SK-N-SH (cell line): Measurements from ENCODE around the gene RAE1. TPM values are rescaled to one million over a fixed set of nuclear protein-coding genes. Genes with fewer than 3 reads are reported as not detected.

Experiments
- CTCF ChIA-PET: fragments of 300-600, 350-600 bp; formaldehyde crosslinking; extraction: SDS; loops from one replicate; lab custom pipeline; 2021; lab: Yijun Ruan, JAX
- POLR2A ChIA-PET: fragments of 350-600 bp; sonication (Branson Sonifier 250); formaldehyde crosslinking; extraction: SDS; loops from one replicate; lab custom pipeline; 2020; ENCODE audit warnings: antibody characterized with exemption, inconsistent platforms; lab: Yijun Ruan, JAX
- DNase-seq: peaks from one replicate; pipeline ENCODE4 v3.0.0; 2012
- H2AFZ ChIP-seq: fragments of 200-600 bp; sonication (generic); 2 replicates; pipeline ENCODE4 v1.8.1; 2016; ENCODE audit warnings: antibody characterized with exemption, mild to moderate bottlenecking, low read depth
- H3F3A ChIP-seq: fragments of 200-600 bp; sonication (generic); replicated peaks from 2 replicates; pipeline ENCODE3; 2016; ENCODE audit warnings: antibody characterized with exemption, mild to moderate bottlenecking; ENCODE audit not compliant: insufficient read depth
- H3K27ac ChIP-seq, 2 experiments: fragments of 200-500 bp in 1 of 2; fragments of 200-600 bp in 1 of 2; sonication (Bioruptor generic) in 1 of 2; sonication (generic), shearing (Covaris generic) in 1 of 2; 2 replicates each; pipeline versions ENCODE4 v1.5.1 to v1.6.1; 2014 to 2016; ENCODE audit warnings: low read depth in 2 of 2, inconsistent platforms in 1 of 2, low read length in 1 of 2, mild to moderate bottlenecking in 1 of 2, mixed read lengths in 1 of 2
- H3K27me3 ChIP-seq: fragments of 200-600 bp; sonication (generic), shearing (Covaris generic); 2 replicates; pipeline ENCODE4 v1.6.1; 2016; ENCODE audit warnings: mixed run types; ENCODE audit not compliant: insufficient read depth
- H3K36me3 ChIP-seq, 2 experiments: fragments of 200-500 bp in 1 of 2; fragments of 200-600 bp in 1 of 2; sonication (Bioruptor generic) in 1 of 2; sonication (generic) in 1 of 2; replicated peaks in 1 of 2; 2 replicates each; pipeline versions ENCODE3 to v1.5.1; 2014 to 2016; ENCODE audit warnings: low read length in 1 of 2, mild to moderate bottlenecking in 1 of 2; ENCODE audit not compliant: insufficient read depth in 2 of 2, control insufficient read depth in 1 of 2
- H3K4me1 ChIP-seq, 2 experiments: fragments of 200-500 bp in 1 of 2; fragments of 200-600 bp in 1 of 2; sonication (Bioruptor generic) in 1 of 2; sonication (generic), shearing (Covaris generic) in 1 of 2; 2 replicates each; pipeline versions ENCODE4 v1.5.1 to v1.6.1; 2014 to 2016; ENCODE audit warnings: low read depth in 1 of 2, low read length in 1 of 2, mixed run types in 1 of 2; ENCODE audit not compliant: insufficient read depth in 2 of 2, control insufficient read depth in 1 of 2
- H3K4me2 ChIP-seq: fragments of 200-600 bp; sonication (generic), shearing (Covaris generic); 2 replicates; pipeline ENCODE4 v1.6.1; 2017; ENCODE audit warnings: mixed run types
- H3K4me3 ChIP-seq, 2 experiments: fragments of 200-500 bp in 1 of 2; fragments of 200-600 bp in 1 of 2; sonication (Bioruptor generic) in 1 of 2; sonication (generic), shearing (Covaris generic) in 1 of 2; 2 replicates each; pipeline versions ENCODE4 v1.5.1 to v1.8.1; 2014 to 2016; ENCODE audit warnings: low read depth in 2 of 2, inconsistent platforms in 1 of 2, low read length in 1 of 2, mild to moderate bottlenecking in 1 of 2, mixed read lengths in 1 of 2, moderate library complexity in 1 of 2
- H3K79me2 ChIP-seq: fragments of 200-600 bp; sonication (generic); 2 replicates; pipeline ENCODE4 v1.8.1; 2017; ENCODE audit warnings: mild to moderate bottlenecking; ENCODE audit not compliant: insufficient read depth
- H3K9ac ChIP-seq: fragments of 200-600 bp; sonication (generic); 2 replicates; pipeline ENCODE4 v1.6.1; 2017; ENCODE audit warnings: mixed run types
- H3K9me2 ChIP-seq: fragments of 200-600 bp; sonication (generic); 2 replicates; pipeline ENCODE4 v1.6.1; 2017; ENCODE audit warnings: mixed run types
- H3K9me3 ChIP-seq: fragments of 200-600 bp; sonication (generic); 2 replicates; pipeline ENCODE4 v1.6.1; 2017; ENCODE audit warnings: mixed run types, mild to moderate bottlenecking, moderate library complexity
- H4K20me1 ChIP-seq: fragments of 200-600 bp; sonication (generic); 2 replicates; pipeline ENCODE4 v1.6.1; 2017; ENCODE audit warnings: mild to moderate bottlenecking, mixed run types; ENCODE audit not compliant: insufficient read depth
- ELF1 ChIP-seq: IDR thresholded peaks from 2 replicates; pipeline ENCODE4 v1.4.0; 2012
- EP300 ChIP-seq, 2 experiments: IDR thresholded peaks; 2 replicates each; pipeline versions ENCODE4 v1.4.0 to v1.6.1; 2012; ENCODE audit warnings: borderline replicate concordance in 1 of 2, low read depth in 1 of 2, low read length in 1 of 2
- EZH2phosphoT487 ChIP-seq: fragments of 200-600 bp; sonication (generic); IDR thresholded peaks from 2 replicates; pipeline ENCODE4 v1.6.1; 2017; ENCODE audit warnings: low read depth, mixed run types, mild to moderate bottlenecking, antibody characterized with exemption, moderate library complexity, borderline replicate concordance
- FOSL2 ChIP-seq: IDR thresholded peaks from 2 replicates; pipeline ENCODE4 v1.4.0; 2012; ENCODE audit warnings: low read depth, mild to moderate bottlenecking, moderate library complexity, borderline replicate concordance
- FOXJ3 ChIP-seq: sonication (generic); formaldehyde crosslinking; IDR thresholded peaks from 2 replicates; pipeline ENCODE4 v1.5.1; 2020; ENCODE audit warnings: mild to moderate bottlenecking, missing genetic modification reagents
- GABPA ChIP-seq: IDR thresholded peaks from 2 replicates; pipeline ENCODE4 v1.4.0; 2012; ENCODE audit warnings: low read depth, mild to moderate bottlenecking
- NFIC ChIP-seq: IDR thresholded peaks from 2 replicates; pipeline ENCODE4 v1.4.0; 2012; ENCODE audit warnings: borderline replicate concordance
- NRF1 ChIP-seq: IDR thresholded peaks from 2 replicates; pipeline ENCODE4 v1.6.1; 2012; ENCODE audit warnings: low read depth, mild to moderate bottlenecking, low read length
- POLR2AphosphoS5 ChIP-seq: IDR thresholded peaks from 2 replicates; pipeline ENCODE4 v1.6.1; 2012; ENCODE audit warnings: low read depth, low read length
- RAD21 ChIP-seq: IDR thresholded peaks from 2 replicates; pipeline ENCODE4 v1.6.1; 2012; ENCODE audit warnings: mild to moderate bottlenecking, low read length
- RCOR1 ChIP-seq: fragments of 150-350 bp; IDR thresholded peaks from 2 replicates; pipeline ENCODE4 v1.6.1; 2017; ENCODE audit warnings: antibody characterized with exemption, low read length
- RXRA ChIP-seq: IDR thresholded peaks from 2 replicates; pipeline ENCODE4 v1.4.0; 2012; ENCODE audit warnings: low read depth, mild to moderate bottlenecking, borderline replicate concordance
- SIN3A ChIP-seq: IDR thresholded peaks from 2 replicates; pipeline ENCODE4 v1.6.1; 2012; ENCODE audit warnings: low read depth, mild to moderate bottlenecking, low read length, moderate library complexity, borderline replicate concordance
- TAF1 ChIP-seq: IDR thresholded peaks from 2 replicates; pipeline ENCODE4 v1.6.1; 2012; ENCODE audit warnings: low read depth, mild to moderate bottlenecking, low read length, moderate library complexity, borderline replicate concordance
- TEAD4 ChIP-seq: IDR thresholded peaks from 2 replicates; pipeline ENCODE4 v1.4.0; 2012; ENCODE audit warnings: mild to moderate bottlenecking, borderline replicate concordance; ENCODE audit not compliant: insufficient read depth
- WGBS: methylation state at CpG from one replicate; pipeline ENCODE4 v1.1.6; 2017; ENCODE audit warnings: low lambda C conversion rate; 5-methylcytosine and 5-hydroxymethylcytosine counted together
- polyA plus RNA-seq, 3 experiments: library from polyadenylated mRNA; depleted of rRNA; stranded (reverse); fragments of >200 nt; gene quantifications; 2 replicates each; pipeline ENCODE4 v1.2.3, GENCODE V29; 2012
- TF ChIP-seq, protein P1 (sequence below): IDR thresholded peaks from 2 replicates; pipeline ENCODE4 v1.4.0; 2012; ENCODE audit warnings: low read depth, borderline replicate concordance
- TF ChIP-seq, protein P2 (sequence below): fragments of 150-350 bp; IDR thresholded peaks from 2 replicates; pipeline ENCODE4 v1.6.1; 2016; ENCODE audit warnings: mild to moderate bottlenecking, low read depth, low read length
- TF ChIP-seq, protein P3 (sequence below): IDR thresholded peaks from 2 replicates; pipeline ENCODE4 v1.6.1; 2012; ENCODE audit warnings: mild to moderate bottlenecking, low read depth, low read length, moderate library complexity
- TF ChIP-seq, protein P4 (sequence below): IDR thresholded peaks from 2 replicates; pipeline ENCODE4 v1.4.0; 2012; ENCODE audit warnings: low read depth

RAE1 gene
- polyA plus RNA-seq, 1 of the 3 experiments (the other 2 are of a cell fraction), result 82.4 TPM

DNA sequence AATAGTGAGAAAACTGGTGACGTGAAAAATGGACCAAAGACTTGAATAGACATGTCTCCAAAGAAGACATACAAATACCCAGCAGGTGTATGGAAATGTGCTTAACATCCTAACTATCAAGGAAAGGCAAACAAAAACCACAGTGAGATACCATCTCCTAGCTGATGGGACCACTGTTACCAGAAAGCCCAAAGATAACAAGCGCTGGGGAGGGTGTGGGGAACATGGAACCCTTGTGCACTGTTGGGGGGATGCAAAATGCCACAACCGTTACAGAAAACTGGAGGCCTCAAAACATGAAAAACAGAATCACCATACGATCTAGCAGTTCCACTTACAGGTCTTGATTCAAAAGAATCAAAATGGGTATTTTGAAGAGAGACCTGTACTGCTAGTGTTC, 20.3 kb downstream of the RAE1 start:
- ChIA-PET POLR2A (no interaction called here), CTCF (interaction anchor here (2.1 kb wide), 1 partner anchor 124 kb away, joined by 8 read pairs; no protein-coding TSS in a partner anchor)
- Histone ChIP-seq H3K9ac (no peak overlapping the region), H3K79me2 (no peaks in the 10 kb centered on the region), H3K4me1 (no peaks in the 10 kb centered on the region), H3K9me2 (no peaks in the 10 kb centered on the region), H3K36me3 (peaks cover 47 to 88% of the 10 kb centered on the region in 2 experiments), H2AFZ (no peak overlapping the region), H3K4me3 (no peak overlapping the region), H3K9me3 (no peaks in the 10 kb centered on the region), H4K20me1 (no peaks in the 10 kb centered on the region), H3K27me3 (no peaks in the 10 kb centered on the region), H3F3A (no peaks in the 10 kb centered on the region), H3K27ac (no peak overlapping the region), H3K4me2 (no peak overlapping the region)
- no peak for DNase-seq
- TF ChIP-seq FOSL2 (no peak), GABPA (no peak), TAF1 (no peak), RCOR1 (no peak), RXRA (no peak), POLR2AphosphoS5 (no peak), FOXJ3 (CRISPR knock-in tag) (no peak), ELF1 (no peak), EP300 (IDR thresholded peaks at IDR 0.05; ENCODE audit: borderline replicate concordance in 1 of 2, low read depth in 1 of 2, low read length in 1 of 2) (no peak)
- TF ChIP-seq, protein P1, sequence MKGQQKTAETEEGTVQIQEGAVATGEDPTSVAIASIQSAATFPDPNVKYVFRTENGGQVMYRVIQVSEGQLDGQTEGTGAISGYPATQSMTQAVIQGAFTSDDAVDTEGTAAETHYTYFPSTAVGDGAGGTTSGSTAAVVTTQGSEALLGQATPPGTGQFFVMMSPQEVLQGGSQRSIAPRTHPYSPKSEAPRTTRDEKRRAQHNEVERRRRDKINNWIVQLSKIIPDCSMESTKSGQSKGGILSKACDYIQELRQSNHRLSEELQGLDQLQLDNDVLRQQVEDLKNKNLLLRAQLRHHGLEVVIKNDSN, result no peak
- TF ChIP-seq, protein P2, sequence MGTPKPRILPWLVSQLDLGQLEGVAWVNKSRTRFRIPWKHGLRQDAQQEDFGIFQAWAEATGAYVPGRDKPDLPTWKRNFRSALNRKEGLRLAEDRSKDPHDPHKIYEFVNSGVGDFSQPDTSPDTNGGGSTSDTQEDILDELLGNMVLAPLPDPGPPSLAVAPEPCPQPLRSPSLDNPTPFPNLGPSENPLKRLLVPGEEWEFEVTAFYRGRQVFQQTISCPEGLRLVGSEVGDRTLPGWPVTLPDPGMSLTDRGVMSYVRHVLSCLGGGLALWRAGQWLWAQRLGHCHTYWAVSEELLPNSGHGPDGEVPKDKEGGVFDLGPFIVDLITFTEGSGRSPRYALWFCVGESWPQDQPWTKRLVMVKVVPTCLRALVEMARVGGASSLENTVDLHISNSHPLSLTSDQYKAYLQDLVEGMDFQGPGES, result no peak
- WGBS, result 91% methylated on average over 4 of the region's 4 CpGs

DNA sequence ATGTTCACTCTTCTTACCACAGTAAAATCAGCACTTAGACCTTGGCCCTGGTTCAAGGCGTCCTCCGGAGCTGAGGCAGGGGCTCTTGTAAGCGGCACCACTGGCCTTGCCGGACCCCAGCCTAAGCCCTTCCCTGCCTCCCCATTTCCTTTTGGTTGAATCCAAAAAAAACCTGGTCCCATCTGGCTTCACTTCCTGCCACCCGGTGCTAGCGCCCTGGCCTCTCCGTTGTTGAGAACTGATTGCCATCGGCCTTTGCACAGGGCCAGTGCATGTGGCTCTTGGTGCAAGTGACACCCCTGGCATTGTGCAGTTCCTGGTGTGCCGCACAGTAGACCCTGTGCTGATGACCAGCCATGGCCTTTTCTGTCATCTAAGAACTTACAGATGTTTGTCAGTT, 21.1 kb downstream of the RAE1 start:
- Histone ChIP-seq H3K4me1 (no peaks in the 10 kb centered on the region), H3K27me3 (no peaks in the 10 kb centered on the region), H3K36me3 (peaks cover 43 to 88% of the 10 kb centered on the region in 2 experiments), H3K9ac (no peak overlapping the region), H3K9me3 (no peaks in the 10 kb centered on the region), H3K4me2 (no peak overlapping the region), H2AFZ (no peak overlapping the region), H3K4me3 (no peak overlapping the region), H3K79me2 (no peaks in the 10 kb centered on the region), H3K27ac (no peak overlapping the region), H4K20me1 (no peaks in the 10 kb centered on the region), H3K9me2 (no peaks in the 10 kb centered on the region), H3F3A (no peaks in the 10 kb centered on the region)
- CTCF ChIA-PET, result interaction anchor here (1.9 to 2.1 kb wide), 2 partner anchors 10 to 123 kb away, joined by 7 to 8 read pairs; no protein-coding TSS in a partner anchor
- TF ChIP-seq EZH2phosphoT487 (no peak), FOSL2 (no peak), NRF1 (no peak), POLR2AphosphoS5 (no peak), NFIC (no peak), FOXJ3 (CRISPR knock-in tag) (no peak), RCOR1 (no peak), SIN3A (no peak), RAD21 (no peak), TEAD4 (no peak)
- TF ChIP-seq, protein P3, sequence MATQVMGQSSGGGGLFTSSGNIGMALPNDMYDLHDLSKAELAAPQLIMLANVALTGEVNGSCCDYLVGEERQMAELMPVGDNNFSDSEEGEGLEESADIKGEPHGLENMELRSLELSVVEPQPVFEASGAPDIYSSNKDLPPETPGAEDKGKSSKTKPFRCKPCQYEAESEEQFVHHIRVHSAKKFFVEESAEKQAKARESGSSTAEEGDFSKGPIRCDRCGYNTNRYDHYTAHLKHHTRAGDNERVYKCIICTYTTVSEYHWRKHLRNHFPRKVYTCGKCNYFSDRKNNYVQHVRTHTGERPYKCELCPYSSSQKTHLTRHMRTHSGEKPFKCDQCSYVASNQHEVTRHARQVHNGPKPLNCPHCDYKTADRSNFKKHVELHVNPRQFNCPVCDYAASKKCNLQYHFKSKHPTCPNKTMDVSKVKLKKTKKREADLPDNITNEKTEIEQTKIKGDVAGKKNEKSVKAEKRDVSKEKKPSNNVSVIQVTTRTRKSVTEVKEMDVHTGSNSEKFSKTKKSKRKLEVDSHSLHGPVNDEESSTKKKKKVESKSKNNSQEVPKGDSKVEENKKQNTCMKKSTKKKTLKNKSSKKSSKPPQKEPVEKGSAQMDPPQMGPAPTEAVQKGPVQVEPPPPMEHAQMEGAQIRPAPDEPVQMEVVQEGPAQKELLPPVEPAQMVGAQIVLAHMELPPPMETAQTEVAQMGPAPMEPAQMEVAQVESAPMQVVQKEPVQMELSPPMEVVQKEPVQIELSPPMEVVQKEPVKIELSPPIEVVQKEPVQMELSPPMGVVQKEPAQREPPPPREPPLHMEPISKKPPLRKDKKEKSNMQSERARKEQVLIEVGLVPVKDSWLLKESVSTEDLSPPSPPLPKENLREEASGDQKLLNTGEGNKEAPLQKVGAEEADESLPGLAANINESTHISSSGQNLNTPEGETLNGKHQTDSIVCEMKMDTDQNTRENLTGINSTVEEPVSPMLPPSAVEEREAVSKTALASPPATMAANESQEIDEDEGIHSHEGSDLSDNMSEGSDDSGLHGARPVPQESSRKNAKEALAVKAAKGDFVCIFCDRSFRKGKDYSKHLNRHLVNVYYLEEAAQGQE, result no peak
- TF ChIP-seq, protein P2, result no peak
- TF ChIP-seq, protein P4, sequence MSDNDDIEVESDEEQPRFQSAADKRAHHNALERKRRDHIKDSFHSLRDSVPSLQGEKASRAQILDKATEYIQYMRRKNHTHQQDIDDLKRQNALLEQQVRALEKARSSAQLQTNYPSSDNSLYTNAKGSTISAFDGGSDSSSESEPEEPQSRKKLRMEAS, result no peak
- no peak for DNase-seq
- 97% methylated on average over 9 of the region's 9 CpGs for WGBS
- POLR2A ChIA-PET, result no interaction called here
